Measurements from ENCODE around the gene JOSD2. TPM values are rescaled to one million over a fixed set of nuclear protein-coding genes. Genes with fewer than 3 reads are reported as not detected.

Gene JOSD2
- total RNA-seq, 1 donor: 22.8 TPM

DNA sequence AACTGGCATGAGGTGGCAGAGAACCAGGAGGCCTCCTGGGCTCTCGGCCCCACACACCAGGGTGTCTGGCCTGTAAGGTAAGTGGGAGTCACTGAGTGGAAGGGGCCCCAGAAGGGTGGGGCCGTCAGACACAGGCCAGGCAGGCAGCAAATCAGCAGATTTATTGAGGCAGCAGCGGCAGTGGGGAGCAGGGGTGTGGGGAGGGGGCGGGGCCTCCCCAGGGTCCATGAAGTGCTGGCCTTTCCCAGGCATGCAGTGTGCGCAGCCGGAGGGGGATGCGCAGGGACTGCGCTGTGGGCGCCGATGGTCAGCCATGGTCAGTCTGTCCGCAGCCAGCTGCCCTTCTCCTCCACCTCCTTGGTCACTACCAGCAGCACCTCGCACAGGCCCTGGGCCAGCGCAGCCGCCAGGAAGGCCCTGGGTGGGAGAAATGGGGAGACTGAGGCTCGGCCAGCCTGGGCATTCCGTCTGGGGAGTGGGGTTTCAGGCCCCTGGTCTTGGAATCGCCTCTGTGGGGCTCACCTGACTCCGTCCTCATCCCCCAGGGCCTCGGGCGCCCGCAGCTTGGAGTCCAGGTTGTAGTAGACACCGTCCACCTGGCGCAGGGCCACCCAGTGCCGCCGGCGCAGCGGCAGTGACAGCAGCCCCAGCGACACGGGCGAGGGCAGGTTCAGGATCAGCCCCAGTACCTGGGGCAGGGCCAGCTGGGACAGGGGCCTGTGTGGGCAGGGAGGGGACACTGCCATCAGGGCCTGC is 5.0 kb downstream of the JOSD2 start:
- Histone ChIP-seq H3K9me3 (ENCODE audit: low read depth, low read length) (no peaks in the 10 kb centered on the region), H3K27ac (ENCODE audit: low read depth, low read length) (no peak overlapping the region), H4K20me1 (ENCODE audit: insufficient read depth, low read length) (no peaks in the 10 kb centered on the region), H3K4me3 (ENCODE audit: insufficient read depth, low read length) (no peak overlapping the region), H3K4me2 (ENCODE audit: insufficient read depth, low read length) (no peak overlapping the region), H2AFZ (ENCODE audit: low read length) (no peak overlapping the region), H3K4me1 (ENCODE audit: insufficient read depth, low read length) (peaks cover 8% of the 10 kb centered on the region), H3K79me2 (ENCODE audit: insufficient read depth, low read length) (peaks cover 8% of the 10 kb centered on the region), H3K36me3 (ENCODE audit: insufficient read depth, low read length) (no peaks in the 10 kb centered on the region), H3K27me3 (ENCODE audit: insufficient read depth, low read length) (no peaks in the 10 kb centered on the region)
- DNase-seq (ENCODE audit: insufficient read length, low spot score, missing footprints): no peak
- TF ChIP-seq, protein P1, sequence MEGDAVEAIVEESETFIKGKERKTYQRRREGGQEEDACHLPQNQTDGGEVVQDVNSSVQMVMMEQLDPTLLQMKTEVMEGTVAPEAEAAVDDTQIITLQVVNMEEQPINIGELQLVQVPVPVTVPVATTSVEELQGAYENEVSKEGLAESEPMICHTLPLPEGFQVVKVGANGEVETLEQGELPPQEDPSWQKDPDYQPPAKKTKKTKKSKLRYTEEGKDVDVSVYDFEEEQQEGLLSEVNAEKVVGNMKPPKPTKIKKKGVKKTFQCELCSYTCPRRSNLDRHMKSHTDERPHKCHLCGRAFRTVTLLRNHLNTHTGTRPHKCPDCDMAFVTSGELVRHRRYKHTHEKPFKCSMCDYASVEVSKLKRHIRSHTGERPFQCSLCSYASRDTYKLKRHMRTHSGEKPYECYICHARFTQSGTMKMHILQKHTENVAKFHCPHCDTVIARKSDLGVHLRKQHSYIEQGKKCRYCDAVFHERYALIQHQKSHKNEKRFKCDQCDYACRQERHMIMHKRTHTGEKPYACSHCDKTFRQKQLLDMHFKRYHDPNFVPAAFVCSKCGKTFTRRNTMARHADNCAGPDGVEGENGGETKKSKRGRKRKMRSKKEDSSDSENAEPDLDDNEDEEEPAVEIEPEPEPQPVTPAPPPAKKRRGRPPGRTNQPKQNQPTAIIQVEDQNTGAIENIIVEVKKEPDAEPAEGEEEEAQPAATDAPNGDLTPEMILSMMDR (IDR thresholded peaks at IDR 0.05; ENCODE audit: extremely low read depth, low read depth, low read length): no peak

DNA sequence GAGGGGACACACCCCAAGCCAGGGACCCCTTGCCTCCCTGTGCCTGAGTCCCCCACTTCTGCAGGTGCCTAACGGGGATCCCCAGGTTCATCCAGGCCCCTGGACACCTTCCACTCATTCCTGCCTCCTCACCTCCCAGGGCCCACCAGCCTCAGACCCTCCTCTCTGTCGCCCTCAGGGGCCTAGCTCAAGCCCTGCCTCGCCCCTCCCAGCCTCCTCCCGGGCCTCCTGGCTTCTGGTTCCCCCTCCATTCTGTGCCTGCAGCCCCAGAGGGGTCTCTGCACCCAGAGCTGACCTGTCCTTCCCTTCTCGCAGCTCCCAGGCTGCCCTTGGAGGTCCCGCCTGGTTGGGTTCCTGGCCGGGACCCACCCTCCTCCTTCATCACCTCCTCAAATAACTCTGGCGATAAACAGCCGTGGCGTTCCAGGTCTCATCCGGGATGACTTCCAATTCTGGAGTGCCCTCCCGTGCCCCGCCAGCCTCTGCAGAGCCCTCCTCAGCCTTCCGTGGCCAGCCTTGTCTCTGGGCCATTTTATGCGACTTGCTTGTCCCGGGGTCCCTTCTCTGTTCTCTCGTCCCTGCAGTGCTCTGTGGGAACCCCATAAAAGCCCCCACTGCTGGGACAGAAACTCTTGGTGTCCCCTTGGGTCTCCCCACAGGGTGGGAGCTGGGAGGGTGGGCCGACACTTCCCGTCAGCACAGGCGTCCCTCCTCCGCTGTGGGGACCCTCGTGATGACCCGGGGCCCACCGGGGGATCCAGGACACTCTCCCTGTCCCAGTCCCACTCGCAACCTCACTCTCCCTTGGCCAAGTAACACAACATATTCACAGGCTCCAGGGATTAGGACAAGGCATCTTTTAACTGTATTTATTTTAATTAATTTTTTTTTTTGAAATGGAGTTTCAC is 9.2 kb downstream of the JOSD2 start:
- H3K4me2 ChIP-seq (ENCODE audit: insufficient read depth, low read length): no peak overlapping the region
- H4K20me1 ChIP-seq (ENCODE audit: insufficient read depth, low read length): no peaks in the 10 kb centered on the region
- H2AFZ ChIP-seq (ENCODE audit: low read length): no peak overlapping the region
- H3K4me3 ChIP-seq (ENCODE audit: insufficient read depth, low read length): no peak overlapping the region
- TF ChIP-seq, protein P1 (IDR thresholded peaks at IDR 0.05; ENCODE audit: extremely low read depth, low read depth, low read length): no peak
- H3K79me2 ChIP-seq (ENCODE audit: insufficient read depth, low read length): no peaks in the 10 kb centered on the region
- no peak for DNase-seq (ENCODE audit: insufficient read length, low spot score, missing footprints)
- no peak overlapping the region for H3K27ac ChIP-seq (ENCODE audit: low read depth, low read length)
- no peaks in the 10 kb centered on the region for H3K4me1 ChIP-seq (ENCODE audit: insufficient read depth, low read length)
- H3K27me3 ChIP-seq (ENCODE audit: insufficient read depth, low read length): peaks cover 5% of the 10 kb centered on the region
- no peaks in the 10 kb centered on the region for H3K36me3 ChIP-seq (ENCODE audit: insufficient read depth, low read length)
- no peaks in the 10 kb centered on the region for H3K9me3 ChIP-seq (ENCODE audit: low read depth, low read length)

DNA sequence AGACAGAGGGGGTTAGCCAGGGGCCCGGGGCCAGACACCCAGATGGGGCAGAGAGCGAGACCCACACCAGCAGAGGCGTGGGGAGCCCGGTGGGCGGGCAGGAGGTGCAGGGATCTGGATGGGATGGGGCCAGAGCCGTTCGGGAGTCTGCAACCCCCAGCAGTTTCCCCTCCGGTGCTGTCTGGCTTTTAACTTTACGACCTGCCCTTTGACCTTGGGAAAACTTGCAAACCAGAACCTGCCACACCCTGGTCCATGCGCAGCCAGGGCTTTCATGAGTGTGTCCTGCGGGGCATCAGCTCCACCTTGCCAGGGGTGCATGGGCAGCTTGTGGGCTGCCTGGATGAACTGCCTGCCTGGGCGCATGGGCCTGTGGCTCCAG is 9.8 kb downstream of the JOSD2 start:
- TF ChIP-seq, protein P1 (IDR thresholded peaks at IDR 0.05; ENCODE audit: extremely low read depth, low read depth, low read length): no peak
- H3K4me3 ChIP-seq (ENCODE audit: insufficient read depth, low read length): no peak overlapping the region
- DNase-seq (ENCODE audit: insufficient read length, low spot score, missing footprints): no peak
- H3K79me2 ChIP-seq (ENCODE audit: insufficient read depth, low read length): no peaks in the 10 kb centered on the region
- peaks cover 5% of the 10 kb centered on the region for H3K27me3 ChIP-seq (ENCODE audit: insufficient read depth, low read length)
- no peaks in the 10 kb centered on the region for H3K4me1 ChIP-seq (ENCODE audit: insufficient read depth, low read length)
- H3K4me2 ChIP-seq (ENCODE audit: insufficient read depth, low read length): no peak overlapping the region
- H3K27ac ChIP-seq (ENCODE audit: low read depth, low read length): no peak overlapping the region
- no peak overlapping the region for H2AFZ ChIP-seq (ENCODE audit: low read length)
- H3K9me3 ChIP-seq (ENCODE audit: low read depth, low read length): no peaks in the 10 kb centered on the region
- no peaks in the 10 kb centered on the region for H3K36me3 ChIP-seq (ENCODE audit: insufficient read depth, low read length)
- H4K20me1 ChIP-seq (ENCODE audit: insufficient read depth, low read length): no peaks in the 10 kb centered on the region

DNA sequence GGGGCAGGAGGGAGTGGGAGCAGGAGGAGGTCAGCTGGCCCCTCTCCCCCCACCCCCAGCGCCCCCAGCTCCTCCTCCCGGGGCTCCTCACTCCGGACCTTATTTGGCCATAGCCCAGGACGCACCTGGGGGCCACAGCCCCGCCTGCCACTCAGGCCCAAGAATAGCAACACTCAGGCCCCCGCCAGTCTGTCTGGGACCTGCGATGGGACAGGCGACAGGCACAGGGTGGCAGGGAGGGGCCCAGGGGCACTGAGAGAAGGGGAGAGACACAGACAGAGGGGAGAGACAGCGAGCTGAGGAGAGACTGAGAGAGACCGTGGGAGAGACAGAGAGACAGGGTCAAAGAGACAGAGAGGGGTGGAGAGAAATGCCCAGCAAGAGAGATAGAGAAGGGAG is 10.2 kb downstream of the JOSD2 start:
- Histone ChIP-seq H3K9me3 (ENCODE audit: low read depth, low read length) (no peaks in the 10 kb centered on the region), H3K4me2 (ENCODE audit: insufficient read depth, low read length) (no peak overlapping the region), H3K4me3 (ENCODE audit: insufficient read depth, low read length) (no peak overlapping the region), H3K4me1 (ENCODE audit: insufficient read depth, low read length) (no peaks in the 10 kb centered on the region), H3K27ac (ENCODE audit: low read depth, low read length) (no peak overlapping the region), H4K20me1 (ENCODE audit: insufficient read depth, low read length) (no peaks in the 10 kb centered on the region), H3K27me3 (ENCODE audit: insufficient read depth, low read length) (peaks cover 5% of the 10 kb centered on the region), H2AFZ (ENCODE audit: low read length) (no peak overlapping the region), H3K36me3 (ENCODE audit: insufficient read depth, low read length) (no peaks in the 10 kb centered on the region), H3K79me2 (ENCODE audit: insufficient read depth, low read length) (no peaks in the 10 kb centered on the region)
- DNase-seq (ENCODE audit: insufficient read length, low spot score, missing footprints): no peak
- TF ChIP-seq, protein P1 (IDR thresholded peaks at IDR 0.05; ENCODE audit: extremely low read depth, low read depth, low read length): no peak

Measured in osteoblast (primary cell).